CD14-positive monocyte (primary cell): ENCODE data around the gene CENPM. TPM values are rescaled to one million over a fixed set of nuclear protein-coding genes. Genes with fewer than 3 reads are reported as not detected.

Experiments
- DNase-seq, 3 donors: peaks; one replicate each; pipeline ENCODE4 v3.0.0-alpha.2; 2011 to 2022
- H2AFZ ChIP-seq: 2 replicates; pipeline ENCODE4 v1.6.0; 2012; ENCODE audit warnings: mild to moderate bottlenecking, low read depth, low read length, inconsistent platforms; ENCODE audit not compliant: insufficient read depth, poor library complexity, severe bottlenecking
- H3K27ac ChIP-seq, 2 donors: 1 replicate in 1 of 2; 2 replicates in 1 of 2; pipeline ENCODE4 v1.5.1; 2012 to 2013; ENCODE audit warnings: low read length in 2 of 2, control low read depth in 1 of 2, inconsistent platforms in 1 of 2, low read depth in 1 of 2, mild to moderate bottlenecking in 1 of 2
- H3K27me3 ChIP-seq, 2 donors: one replicate each; pipeline versions ENCODE4 v1.6.0 to v1.6.1; 2011 to 2013; ENCODE audit warnings: low read length in 2 of 2; ENCODE audit not compliant: control insufficient read depth in 2 of 2, insufficient read depth in 2 of 2
- H3K36me3 ChIP-seq, 2 donors: replicated peaks in 1 of 2; 1 replicate in 1 of 2; 2 replicates in 1 of 2; pipeline versions ENCODE4 v1.5.1 to v1.6.1; 2012 to 2013; ENCODE audit warnings: low read length in 2 of 2, control low read depth in 1 of 2, inconsistent platforms in 1 of 2, mild to moderate bottlenecking in 1 of 2; ENCODE audit not compliant: insufficient read depth in 2 of 2, control insufficient read depth in 1 of 2
- H3K4me1 ChIP-seq, 2 donors: 1 replicate in 1 of 2; 2 replicates in 1 of 2; pipeline versions ENCODE4 v1.5.1 to v1.6.1; 2012 to 2013; ENCODE audit warnings: low read length in 2 of 2, control low read depth in 1 of 2, inconsistent platforms in 1 of 2, mild to moderate bottlenecking in 1 of 2, moderate library complexity in 1 of 2; ENCODE audit not compliant: insufficient read depth in 2 of 2, control insufficient read depth in 1 of 2
- H3K4me2 ChIP-seq: replicated peaks from 2 replicates; pipeline ENCODE3; 2012; ENCODE audit warnings: low read length, moderate library complexity, mild to moderate bottlenecking; ENCODE audit not compliant: poor library complexity, severe bottlenecking; ENCODE audit errors: extremely low read depth
- H3K4me3 ChIP-seq, 3 experiments: fragments of 200-600 bp in 1 of 3; sonication (generic) in 1 of 3; replicated peaks in 1 of 3; 1 replicate in 2 of 3; 2 replicates in 1 of 3; pipeline ENCODE4 v1.5.1; 2011 to 2013; ENCODE audit warnings: low read length in 3 of 3, mild to moderate bottlenecking in 3 of 3, control low read depth in 2 of 3, low read depth in 2 of 3, inconsistent platforms in 1 of 3, moderate library complexity in 1 of 3
- H3K79me2 ChIP-seq: 2 replicates; pipeline ENCODE4 v1.6.0; 2012; ENCODE audit warnings: mild to moderate bottlenecking, control low read depth, inconsistent platforms, low read length, moderate library complexity; ENCODE audit not compliant: insufficient read depth
- H3K9ac ChIP-seq: 2 replicates; pipeline ENCODE4 v1.6.0; 2017; ENCODE audit warnings: low read length, mild to moderate bottlenecking; ENCODE audit not compliant: insufficient read depth, poor library complexity, severe bottlenecking
- H3K9me3 ChIP-seq, 2 donors: replicated peaks in 1 of 2; 1 replicate in 1 of 2; 2 replicates in 1 of 2; pipeline versions ENCODE4 v1.5.1 to v1.6.1; 2012 to 2013; ENCODE audit warnings: low read length in 2 of 2, control low read depth in 1 of 2; ENCODE audit not compliant: control insufficient read depth in 1 of 2, insufficient read depth in 1 of 2
- H4K20me1 ChIP-seq: 2 replicates; pipeline ENCODE4 v1.6.0; 2012; ENCODE audit warnings: mild to moderate bottlenecking, low read length, control low read depth, moderate library complexity; ENCODE audit not compliant: insufficient read depth
- H3K27ac Mint-ChIP-seq, 7 donors: one replicate each; pipeline ENCODE4 v1.8.0; 2020; ENCODE audit warnings: mild to moderate bottlenecking in 7 of 7, mixed read lengths in 7 of 7, moderate library complexity in 6 of 7, inconsistent platforms in 2 of 7
- H3K27me3 Mint-ChIP-seq, 3 donors: one replicate each; pipeline ENCODE4 v1.8.0; 2021 to 2022; ENCODE audit warnings: low read depth in 3 of 3, mild to moderate bottlenecking in 3 of 3, mixed read lengths in 3 of 3, moderate library complexity in 3 of 3, inconsistent platforms in 1 of 3
- H3K36me3 Mint-ChIP-seq, 2 donors: one replicate each; pipeline ENCODE4 v1.8.0; 2020; ENCODE audit warnings: mixed read lengths in 2 of 2, inconsistent platforms in 1 of 2, mild to moderate bottlenecking in 1 of 2
- H3K4me1 Mint-ChIP-seq: one replicate; pipeline ENCODE4 v1.8.0; 2020; ENCODE audit warnings: mild to moderate bottlenecking, mixed read lengths
- H3K4me3 Mint-ChIP-seq, 2 donors: one replicate each; pipeline ENCODE4 v1.8.0; 2020; ENCODE audit warnings: mild to moderate bottlenecking in 2 of 2, mixed read lengths in 2 of 2, moderate library complexity in 1 of 2
- H3K9me3 Mint-ChIP-seq, 7 donors: one replicate each; pipeline ENCODE4 v1.8.0; 2020 to 2022; ENCODE audit warnings: mixed read lengths in 7 of 7, mild to moderate bottlenecking in 6 of 7, moderate library complexity in 6 of 7, inconsistent platforms in 2 of 7
- whole genome bisulfite sequencing: methylation state at CpG from one replicate; pipeline ENCODE4 v1.1.5; 2013; ENCODE audit warnings: missing lambda C conversion rate; ENCODE audit not compliant: insufficient coverage; 5-methylcytosine and 5-hydroxymethylcytosine counted together
- intact Hi-C, 2 donors: fragments of 100-400 bp; cut with micrococcal nuclease; formaldehyde crosslinking; loops; one replicate each; pipeline versions ENCODE4 v1.15.0 to v1.15.1; 2023
- polyA plus RNA-seq, 3 donors: library from polyadenylated mRNA; depleted of rRNA in 1 of 3; unstranded in 2 of 3; stranded (reverse) in 1 of 3; fragments of 300-500 nt in 2 of 3; fragments of >200 nt in 1 of 3; fragmentation: Illumina TruSeq in 2 of 3; gene quantifications; 1 replicate in 2 of 3; 2 replicates in 1 of 3; pipeline ENCODE4 v1.2.3, GENCODE V29; 2012 to 2021
- TF ChIP-seq, protein P1 (sequence below): fragments of 200-600 bp; IDR thresholded peaks from one replicate; pipeline ENCODE4 v1.8.0; 2022; ENCODE audit warnings: antibody characterized with exemption, mild to moderate bottlenecking

CENPM gene
- polyA plus RNA-seq, 3 donors, result 0.20 TPM; not detected in 2

DNA sequence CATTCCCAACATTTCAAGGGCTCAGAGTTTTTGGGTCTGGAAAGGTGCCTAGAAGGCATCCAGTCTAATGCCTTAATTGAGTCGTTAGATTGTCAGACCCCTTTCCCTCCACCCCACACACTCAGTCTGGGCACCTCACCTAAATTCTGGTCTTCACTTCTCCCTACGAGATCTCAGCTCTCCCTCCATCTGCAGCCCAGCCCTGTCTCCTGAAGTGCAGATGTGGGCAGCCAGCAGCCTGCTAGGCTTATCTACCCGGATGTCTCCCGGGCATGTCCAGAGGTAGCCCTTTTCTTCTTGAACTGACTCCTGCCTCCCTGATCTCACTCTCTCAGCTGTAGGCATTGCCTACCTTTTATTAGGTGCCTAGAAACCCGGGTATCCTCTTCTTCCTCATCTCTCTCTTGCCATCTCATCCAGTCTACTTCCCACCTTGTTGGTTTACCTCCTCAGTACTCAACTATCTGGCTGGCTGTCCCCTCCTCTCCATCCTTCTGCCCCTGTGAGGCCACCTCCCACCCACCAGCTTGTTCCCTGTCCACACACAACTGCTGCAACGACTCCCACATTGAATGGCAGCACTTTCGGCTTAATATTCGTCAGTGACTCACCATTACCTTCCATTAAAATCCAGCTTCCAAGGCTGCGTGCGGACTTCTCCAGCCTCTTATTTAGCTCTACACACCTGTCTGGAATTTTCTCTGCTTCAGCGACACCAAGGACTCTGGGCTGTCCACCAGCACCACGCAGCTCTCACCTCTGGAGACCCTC lies 28.5 kb upstream of the CENPM start:
- H3K27me3 ChIP-seq, result peaks cover 27 to 37% of the 10 kb centered on the region in 2 donors
- no peak overlapping the region for H3K4me3 ChIP-seq
- TF ChIP-seq, protein P1, sequence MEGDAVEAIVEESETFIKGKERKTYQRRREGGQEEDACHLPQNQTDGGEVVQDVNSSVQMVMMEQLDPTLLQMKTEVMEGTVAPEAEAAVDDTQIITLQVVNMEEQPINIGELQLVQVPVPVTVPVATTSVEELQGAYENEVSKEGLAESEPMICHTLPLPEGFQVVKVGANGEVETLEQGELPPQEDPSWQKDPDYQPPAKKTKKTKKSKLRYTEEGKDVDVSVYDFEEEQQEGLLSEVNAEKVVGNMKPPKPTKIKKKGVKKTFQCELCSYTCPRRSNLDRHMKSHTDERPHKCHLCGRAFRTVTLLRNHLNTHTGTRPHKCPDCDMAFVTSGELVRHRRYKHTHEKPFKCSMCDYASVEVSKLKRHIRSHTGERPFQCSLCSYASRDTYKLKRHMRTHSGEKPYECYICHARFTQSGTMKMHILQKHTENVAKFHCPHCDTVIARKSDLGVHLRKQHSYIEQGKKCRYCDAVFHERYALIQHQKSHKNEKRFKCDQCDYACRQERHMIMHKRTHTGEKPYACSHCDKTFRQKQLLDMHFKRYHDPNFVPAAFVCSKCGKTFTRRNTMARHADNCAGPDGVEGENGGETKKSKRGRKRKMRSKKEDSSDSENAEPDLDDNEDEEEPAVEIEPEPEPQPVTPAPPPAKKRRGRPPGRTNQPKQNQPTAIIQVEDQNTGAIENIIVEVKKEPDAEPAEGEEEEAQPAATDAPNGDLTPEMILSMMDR, result no peak
- no peaks in the 10 kb centered on the region for H4K20me1 ChIP-seq
- DNase-seq, result no peak
- H3K79me2 ChIP-seq, result no peaks in the 10 kb centered on the region
- Mint-ChIP-seq H3K27ac (peak overlapping the region in 2 of 7 donors; percentile 54 to 71), H3K9me3 (peaks cover 0 to 14% (median 2%) of the 10 kb centered on the region in 7 donors), H3K4me3 (peak overlapping the region; percentile 72 to 84), H3K27me3 (peaks cover 56 to 65% (median 61%) of the 10 kb centered on the region in 3 donors), H3K4me1 (peaks cover 11% of the 10 kb centered on the region), H3K36me3 (no peaks in the 10 kb centered on the region)
- 83% methylated on average over 9 of the region's 12 CpGs for WGBS
- H3K4me1 ChIP-seq, result peaks cover 7 to 11% of the 10 kb centered on the region in 2 donors
- H3K36me3 ChIP-seq, result no peaks in the 10 kb centered on the region
- intact Hi-C loops, result no loop called here
- no peak overlapping the region for H3K9ac ChIP-seq
- no peak overlapping the region for H3K4me2 ChIP-seq
- H3K9me3 ChIP-seq, result peaks cover 0 to 12% of the 10 kb centered on the region in 2 donors
- H2AFZ ChIP-seq, result no peak overlapping the region
- H3K27ac ChIP-seq, result no peak overlapping the region

DNA sequence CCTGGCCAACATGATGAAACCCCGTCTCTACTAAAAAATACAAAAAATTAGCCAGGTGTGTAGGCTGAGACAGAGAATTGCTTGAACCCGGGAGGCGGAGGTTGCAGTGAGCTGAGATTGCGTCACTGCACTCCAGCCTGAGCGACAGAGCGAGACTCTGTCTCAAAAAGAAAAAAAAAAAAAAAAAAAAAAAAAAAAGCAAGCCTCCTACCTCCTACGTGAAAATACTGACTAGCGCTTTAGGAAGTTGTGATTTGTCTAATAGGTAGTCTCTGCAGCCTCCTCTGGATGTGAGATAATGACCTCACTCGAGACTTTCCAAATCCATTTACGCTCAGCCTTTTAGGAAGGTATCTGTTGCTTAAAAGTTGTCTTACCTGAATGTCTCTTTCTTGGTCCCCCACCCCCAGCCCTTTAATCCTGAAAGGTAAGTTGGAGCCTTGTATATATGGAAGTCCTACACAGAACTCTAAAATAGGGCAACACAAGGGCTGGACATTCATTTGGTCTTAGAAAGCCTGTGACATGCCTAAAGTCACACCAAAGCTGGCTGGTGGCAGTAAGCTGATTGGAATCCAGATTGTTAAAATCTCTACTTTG lies 27.8 kb upstream of the CENPM start:
- Mint-ChIP-seq H3K9me3 (peaks cover 0 to 11% (median 2%) of the 10 kb centered on the region in 7 donors), H3K4me3 (peak overlapping the region in 1 of 2 donors; percentile 51), H3K27me3 (peaks cover 56 to 67% (median 61%) of the 10 kb centered on the region in 3 donors), H3K4me1 (peaks cover 11% of the 10 kb centered on the region), H3K27ac (no peak overlapping the region), H3K36me3 (no peaks in the 10 kb centered on the region)
- Histone ChIP-seq H3K79me2 (no peaks in the 10 kb centered on the region), H3K9ac (no peak overlapping the region), H2AFZ (no peak overlapping the region), H3K27me3 (peaks cover 27 to 37% of the 10 kb centered on the region in 2 donors), H3K4me3 (no peak overlapping the region), H3K36me3 (no peaks in the 10 kb centered on the region), H3K4me1 (peaks cover 7 to 11% of the 10 kb centered on the region in 2 donors), H3K4me2 (no peak overlapping the region), H4K20me1 (no peaks in the 10 kb centered on the region), H3K27ac (no peak overlapping the region), H3K9me3 (peaks cover 0 to 12% of the 10 kb centered on the region in 2 donors)
- DNase-seq, result no peak
- TF ChIP-seq, protein P1, result no peak
- intact Hi-C loops, result no loop called here
- 80% methylated on average over 1 of the region's 10 CpGs for WGBS
